ENCODE measurements around the gene TFAP2D. TPM values are rescaled to one million over a fixed set of nuclear protein-coding genes. Genes with fewer than 3 reads are reported as not detected.

TFAP2D gene
- total RNA-seq, 4 donors from 2014 or later: not detected

DNA sequence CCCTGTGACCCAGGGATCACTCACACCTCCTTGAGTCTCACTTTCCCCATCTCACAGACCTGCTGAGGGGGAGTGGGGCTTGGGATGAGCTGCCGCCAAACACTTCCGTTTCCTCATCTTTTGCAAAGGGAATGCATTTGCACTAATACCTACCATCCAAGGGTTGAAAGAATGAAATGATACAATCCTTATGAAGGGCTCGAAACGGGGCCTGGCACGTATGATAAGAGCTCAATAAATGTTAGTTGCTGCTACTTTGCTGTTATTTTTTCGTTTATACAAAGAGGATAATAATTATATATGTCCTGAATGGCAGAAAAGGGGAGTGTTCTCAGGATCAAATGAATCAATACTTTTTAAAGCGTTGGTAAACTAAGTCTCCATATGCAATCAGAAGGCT is 6.1 kb upstream of the TFAP2D start:
- Histone ChIP-seq H3K27me3 (peaks cover 0 to 91% (median 2%) of the 10 kb centered on the region in 4 donors), H3K27ac (no peak overlapping the region), H3K4me3 (no peak overlapping the region), H3K9me3 (no peaks in the 10 kb centered on the region), H3K36me3 (no peaks in the 10 kb centered on the region), H3K4me1 (peaks cover 0 to 7% (median 0%) of the 10 kb centered on the region in 3 donors)
- WGBS, 2 donors: 3 to 4% methylated on average over 7 of the region's 7 CpGs
- DNase-seq: no peak
- TF ChIP-seq, protein P1, sequence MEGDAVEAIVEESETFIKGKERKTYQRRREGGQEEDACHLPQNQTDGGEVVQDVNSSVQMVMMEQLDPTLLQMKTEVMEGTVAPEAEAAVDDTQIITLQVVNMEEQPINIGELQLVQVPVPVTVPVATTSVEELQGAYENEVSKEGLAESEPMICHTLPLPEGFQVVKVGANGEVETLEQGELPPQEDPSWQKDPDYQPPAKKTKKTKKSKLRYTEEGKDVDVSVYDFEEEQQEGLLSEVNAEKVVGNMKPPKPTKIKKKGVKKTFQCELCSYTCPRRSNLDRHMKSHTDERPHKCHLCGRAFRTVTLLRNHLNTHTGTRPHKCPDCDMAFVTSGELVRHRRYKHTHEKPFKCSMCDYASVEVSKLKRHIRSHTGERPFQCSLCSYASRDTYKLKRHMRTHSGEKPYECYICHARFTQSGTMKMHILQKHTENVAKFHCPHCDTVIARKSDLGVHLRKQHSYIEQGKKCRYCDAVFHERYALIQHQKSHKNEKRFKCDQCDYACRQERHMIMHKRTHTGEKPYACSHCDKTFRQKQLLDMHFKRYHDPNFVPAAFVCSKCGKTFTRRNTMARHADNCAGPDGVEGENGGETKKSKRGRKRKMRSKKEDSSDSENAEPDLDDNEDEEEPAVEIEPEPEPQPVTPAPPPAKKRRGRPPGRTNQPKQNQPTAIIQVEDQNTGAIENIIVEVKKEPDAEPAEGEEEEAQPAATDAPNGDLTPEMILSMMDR (IDR thresholded peaks at IDR 0.05): no peak
- TF ChIP-seq POLR2A (IDR thresholded peaks at IDR 0.05): no peak
- intact Hi-C loops (cut with DNase I): no loop called here

DNA sequence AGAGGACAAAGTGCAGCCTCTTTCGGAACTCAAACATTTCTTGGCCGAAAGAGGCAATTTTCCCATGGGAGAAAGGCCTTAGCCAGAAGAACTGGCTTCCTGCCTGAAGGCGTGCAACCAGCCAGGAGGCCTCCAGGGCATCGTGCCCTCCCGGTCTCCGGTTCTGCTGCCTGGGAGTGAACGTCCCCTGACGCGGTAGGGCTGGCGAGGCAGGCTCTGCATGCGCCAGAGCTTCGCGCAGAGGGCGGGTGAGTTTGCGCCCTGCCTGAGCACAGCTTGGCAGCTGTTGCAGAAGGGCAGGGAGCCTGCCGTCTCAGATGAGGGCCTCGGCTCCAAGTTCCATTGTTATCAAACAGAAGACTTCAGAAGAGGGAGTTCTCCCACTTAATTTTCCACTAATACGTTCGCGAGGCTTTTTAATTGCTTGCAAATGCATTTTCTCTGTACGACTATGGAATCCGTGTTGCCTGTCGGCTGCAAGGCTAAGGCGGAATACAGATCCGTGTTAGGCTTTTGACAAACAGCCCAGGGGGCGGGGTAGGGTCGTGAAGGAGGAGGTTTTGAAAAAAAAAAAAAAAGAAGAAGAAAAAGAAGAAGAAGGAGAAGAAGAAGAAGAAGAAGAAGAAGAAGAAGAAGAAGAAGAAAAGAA is 5.5 kb upstream of the TFAP2D start:
- Histone ChIP-seq H3K27ac (no peak overlapping the region), H3K36me3 (no peaks in the 10 kb centered on the region), H3K4me1 (peaks cover 0 to 7% (median 0%) of the 10 kb centered on the region in 3 donors), H3K4me3 (no peak overlapping the region), H3K27me3 (peaks cover 0 to 96% (median 2%) of the 10 kb centered on the region in 4 donors), H3K9me3 (no peaks in the 10 kb centered on the region)
- TF ChIP-seq, protein P1 (IDR thresholded peaks at IDR 0.05): no peak
- TF ChIP-seq POLR2A (IDR thresholded peaks at IDR 0.05): no peak
- WGBS, 2 donors: 4 to 5% methylated on average over 10 to 14 of the region's 27 CpGs
- no peak for DNase-seq
- intact Hi-C loops (cut with DNase I): no loop called here

DNA sequence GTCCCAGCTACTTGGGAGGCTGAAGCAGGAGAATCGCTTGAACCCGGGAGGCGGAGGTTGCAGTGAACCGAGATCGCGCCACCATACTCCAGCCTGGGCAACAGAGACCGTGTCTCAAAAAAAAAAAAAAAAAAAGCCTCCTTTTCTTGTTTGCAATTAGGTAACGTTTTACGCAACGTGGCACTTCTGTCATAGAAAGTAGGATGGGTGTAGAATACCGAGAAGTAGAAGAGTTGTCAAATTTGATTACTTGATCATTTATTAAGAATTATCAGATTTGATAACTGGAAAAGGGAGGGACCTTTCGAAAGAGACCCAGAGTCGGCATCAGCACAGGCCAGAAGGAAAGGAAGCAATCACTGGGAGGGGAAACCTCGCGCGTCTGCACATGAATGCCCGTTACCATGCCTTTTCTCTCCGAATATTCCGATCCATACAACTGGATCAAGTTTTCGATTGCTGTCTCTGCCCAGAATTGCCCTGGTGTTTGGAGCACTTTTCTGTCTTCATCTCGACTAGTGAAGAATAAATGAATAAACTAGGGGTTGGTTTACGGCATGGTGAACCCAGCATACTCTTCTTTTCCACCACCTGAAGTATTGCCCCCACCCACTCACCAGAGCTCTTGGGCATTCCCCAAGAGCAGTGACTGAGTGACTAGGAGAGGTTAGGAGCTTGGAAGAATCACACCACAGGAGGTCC is 4.5 kb upstream of the TFAP2D start:
- Histone ChIP-seq H3K36me3 (no peaks in the 10 kb centered on the region), H3K4me1 (peaks cover 0 to 7% (median 0%) of the 10 kb centered on the region in 3 donors), H3K4me3 (no peak overlapping the region), H3K9me3 (no peaks in the 10 kb centered on the region), H3K27ac (no peak overlapping the region), H3K27me3 (peaks cover 0 to 98% (median 2%) of the 10 kb centered on the region in 4 donors)
- 16 to 31% methylated on average over 21 to 22 of the region's 22 CpGs for WGBS, 2 donors
- TF ChIP-seq, protein P1 (IDR thresholded peaks at IDR 0.05): no peak
- intact Hi-C loops (cut with DNase I): no loop called here
- no peak for DNase-seq

DNA sequence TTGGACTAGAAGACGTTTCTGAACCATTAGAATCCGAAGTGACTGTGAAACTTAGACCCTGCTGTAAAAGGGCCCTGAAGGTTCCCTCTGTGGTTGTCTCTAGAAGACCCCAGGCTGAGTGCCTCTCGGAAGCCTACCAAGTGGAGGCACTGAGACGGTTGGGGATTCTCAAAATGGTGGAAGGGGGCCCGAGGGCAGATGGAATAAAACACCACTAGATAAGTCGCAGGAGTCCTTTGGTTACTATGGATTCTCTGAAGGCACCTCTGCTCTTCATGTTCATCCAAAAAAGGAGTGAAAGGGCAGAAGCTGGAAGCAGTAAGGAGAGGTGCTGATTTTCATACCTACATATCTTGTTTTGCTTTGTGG is 4.0 kb upstream of the TFAP2D start:
- no peak for TF ChIP-seq POLR2A (IDR thresholded peaks at IDR 0.05)
- TF ChIP-seq, protein P1 (IDR thresholded peaks at IDR 0.05): no peak
- intact Hi-C loops (cut with DNase I): no loop called here
- Histone ChIP-seq H3K27me3 (peaks cover 0 to 100% (median 2%) of the 10 kb centered on the region in 4 donors), H3K4me3 (no peak overlapping the region), H3K4me1 (peaks cover 0 to 7% (median 0%) of the 10 kb centered on the region in 3 donors), H3K9me3 (no peaks in the 10 kb centered on the region), H3K36me3 (no peaks in the 10 kb centered on the region), H3K27ac (no peak overlapping the region)
- 8 to 44% methylated on average over 4 to 6 of the region's 6 CpGs for WGBS, 2 donors
- DNase-seq: no peak

DNA sequence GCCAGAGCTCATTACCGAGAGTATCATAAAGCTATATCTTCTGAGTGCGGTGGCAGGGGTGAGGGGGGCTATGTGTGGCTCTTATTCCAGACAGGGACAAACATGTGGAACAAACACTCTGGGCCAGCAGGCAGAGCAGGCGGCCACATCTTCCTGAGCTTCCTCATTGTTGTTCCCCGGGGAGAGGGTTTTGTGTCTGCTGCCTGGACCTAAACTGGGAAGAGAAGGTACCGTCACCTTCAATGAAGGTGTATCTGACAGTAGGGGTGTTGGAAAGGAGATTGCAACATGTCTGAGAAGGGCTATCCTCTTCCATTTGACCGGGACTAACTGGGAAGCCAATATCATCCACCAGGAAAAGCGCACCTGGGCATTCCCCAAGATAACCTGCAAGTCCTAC is 1.6 kb upstream of the TFAP2D start:
- TF ChIP-seq, protein P1 (IDR thresholded peaks at IDR 0.05): no peak
- no peak for TF ChIP-seq POLR2A (IDR thresholded peaks at IDR 0.05)
- DNase-seq: no peak
- Histone ChIP-seq H3K27ac (no peak overlapping the region), H3K36me3 (no peaks in the 10 kb centered on the region), H3K4me3 (no peak overlapping the region), H3K4me1 (peaks cover 0 to 7% (median 0%) of the 10 kb centered on the region in 3 donors), H3K27me3 (peaks cover 0 to 100% (median 7%) of the 10 kb centered on the region in 4 donors), H3K9me3 (no peaks in the 10 kb centered on the region)
- 13 to 21% methylated on average over 6 to 7 of the region's 7 CpGs for WGBS, 2 donors
- intact Hi-C loops (cut with DNase I): no loop called here
